HG02840 (cell line): ENCODE measurements around the gene TRIM66.

ENCODE experiments used
- ATAC-seq: cut with Tn5 transposase; IDR thresholded peaks from one replicate; pipeline ENCODE4 v1.9.1; 2021; ENCODE audit warnings: mild to moderate bottlenecking, moderate library complexity, moderate number of reproducible peaks; ENCODE audit not compliant: unreplicated experiment, low FRiP score

Gene TRIM66

GRCh38 chr11:8682303-8683114 lies at the start of gene TRIM66, which contains the start of gene RPL27A:
TSS of gene TRIM66 (minus strand) at chr11:8682665. CDS start at chr11:8672274, 10,391 bp downstream.
TSS of gene RPL27A (plus strand) at chr11:8682792. CDS start at chr11:8682814, 22 bp downstream.
- ATAC-seq = peak; percentile 95

DNA sequence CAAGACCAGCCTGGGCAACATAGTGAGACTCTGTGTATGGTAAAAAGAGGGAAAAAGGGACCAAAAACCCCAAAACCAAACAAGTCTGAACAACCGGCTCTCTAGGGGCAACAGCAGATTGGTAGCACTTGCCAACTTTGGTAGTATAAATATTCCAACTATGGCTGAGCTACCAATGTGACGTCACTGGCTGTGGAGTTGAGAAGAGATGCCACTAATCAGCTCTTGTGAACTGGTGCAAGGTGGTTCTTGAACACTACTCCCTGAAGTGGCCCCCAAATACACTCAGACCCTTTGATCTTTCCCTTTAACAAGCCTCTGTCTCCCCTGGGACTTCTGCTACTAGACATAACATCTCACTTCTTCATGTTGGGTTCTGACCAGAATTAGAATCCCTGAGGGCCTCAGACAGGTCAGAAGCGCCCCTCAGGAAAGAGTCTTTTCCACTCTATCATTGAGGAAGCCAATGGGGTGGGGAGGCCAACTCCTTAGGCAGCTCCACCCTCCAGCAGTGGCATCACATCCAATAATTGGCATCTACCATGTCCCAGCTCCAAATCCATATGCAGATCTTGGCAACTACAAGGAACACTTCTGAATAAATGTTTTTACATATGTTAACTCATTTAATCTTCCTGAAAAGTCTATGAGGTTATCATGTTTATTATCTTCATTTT lies 49.3 kb upstream of the TRIM66 start:
- no peak for ATAC-seq

GRCh38 chr11:8730697-8731020 lies 48.2 kb upstream of the TRIM66 start:
- ATAC-seq = no peak

DNA sequence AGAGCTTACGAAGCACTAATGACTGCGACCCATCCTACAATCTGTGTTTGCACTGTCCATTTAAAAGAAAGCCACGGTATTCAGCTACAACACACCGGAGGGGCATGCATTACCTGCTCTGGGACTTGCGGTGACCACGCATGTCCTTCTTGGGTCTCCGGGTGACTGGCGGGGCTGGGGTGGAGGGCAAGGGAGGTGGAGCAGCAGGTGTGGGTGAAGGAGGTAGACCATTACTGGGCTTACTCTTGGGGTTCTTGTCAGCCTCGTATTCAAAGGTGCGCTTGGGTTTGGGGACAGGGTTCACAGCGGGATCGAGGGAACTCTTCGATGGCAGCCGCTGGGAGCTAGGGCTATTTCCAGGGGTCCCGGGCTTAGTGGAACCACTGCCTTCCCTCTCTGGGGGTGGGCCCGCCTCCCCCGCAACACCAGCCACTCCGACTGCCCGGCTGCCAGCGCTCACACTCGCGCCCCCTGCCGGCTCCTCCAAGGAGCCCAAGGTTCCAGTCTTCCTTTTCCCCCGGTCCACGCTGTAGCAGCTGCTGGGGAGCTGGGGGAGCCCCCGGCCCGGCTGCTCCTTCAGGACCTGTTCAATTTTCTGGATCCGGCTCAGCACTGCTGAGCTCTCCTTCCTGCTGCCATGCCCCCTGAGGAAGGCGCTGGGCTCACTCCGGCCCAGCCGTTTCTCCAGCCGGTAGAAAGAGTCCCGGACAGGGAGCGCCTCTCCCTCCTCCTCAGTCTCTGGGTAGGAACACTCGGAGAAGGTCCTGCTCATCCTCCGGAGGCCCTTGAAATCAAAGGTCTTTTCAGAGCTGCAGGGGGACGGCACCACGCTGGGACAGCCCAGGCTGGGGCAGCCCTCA lies 47.6 kb upstream of the TRIM66 start:
- no peak for ATAC-seq

GRCh38 chr11:8729067-8729466 lies 46.6 kb upstream of the TRIM66 start:
- no peak for ATAC-seq

DNA sequence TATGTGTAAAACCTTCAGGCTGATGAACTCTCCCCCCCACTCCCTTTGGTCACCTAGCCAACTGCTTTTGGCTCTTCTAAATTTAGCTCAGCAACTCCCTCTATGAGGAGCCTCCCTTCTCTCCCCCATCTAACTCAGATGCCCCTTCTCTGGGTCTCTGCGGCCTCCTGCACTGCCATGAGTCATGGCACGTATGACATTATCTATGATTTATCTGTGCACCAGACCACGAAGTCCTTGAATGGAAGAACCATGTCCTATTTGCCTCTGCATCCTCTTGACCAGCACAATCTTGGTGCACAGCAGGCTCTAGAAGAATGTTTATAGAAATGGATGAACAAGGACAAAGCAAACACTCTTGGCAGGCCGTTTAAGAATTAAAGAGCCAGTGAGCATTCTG lies 46.1 kb upstream of the TRIM66 start:
- ATAC-seq = no peak

- ATAC-seq = no peak
Observed at GRCh38 chr11:8726395-8726794, 43.9 kb upstream of the TRIM66 start.

GRCh38 chr11:8724682-8725081 lies 42.2 kb upstream of the TRIM66 start:
- ATAC-seq = no peak

GRCh38 chr11:8723711-8724110 lies 41.2 kb upstream of the TRIM66 start:
- ATAC-seq = no peak

DNA sequence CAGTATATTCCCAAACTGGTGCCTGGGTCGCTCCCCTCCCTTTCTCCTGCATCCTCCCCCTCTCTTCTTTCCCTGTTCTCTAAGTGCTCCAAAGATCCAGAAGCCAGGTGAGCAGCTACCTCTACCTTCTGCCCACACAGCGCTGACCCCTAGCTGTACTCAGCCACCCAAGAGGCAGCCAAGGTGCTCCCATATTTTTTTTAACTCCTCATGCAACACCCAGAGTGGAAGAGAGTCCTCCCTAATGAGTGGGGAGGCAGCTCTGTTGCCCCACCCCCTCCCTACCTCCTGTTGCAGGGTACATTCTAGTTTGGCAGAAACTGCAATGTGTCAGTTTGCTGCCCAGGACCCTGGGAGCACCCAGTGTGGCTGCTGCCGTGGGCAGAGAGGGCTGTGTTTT lies 40.3 kb upstream of the TRIM66 start:
- no peak for ATAC-seq

DNA sequence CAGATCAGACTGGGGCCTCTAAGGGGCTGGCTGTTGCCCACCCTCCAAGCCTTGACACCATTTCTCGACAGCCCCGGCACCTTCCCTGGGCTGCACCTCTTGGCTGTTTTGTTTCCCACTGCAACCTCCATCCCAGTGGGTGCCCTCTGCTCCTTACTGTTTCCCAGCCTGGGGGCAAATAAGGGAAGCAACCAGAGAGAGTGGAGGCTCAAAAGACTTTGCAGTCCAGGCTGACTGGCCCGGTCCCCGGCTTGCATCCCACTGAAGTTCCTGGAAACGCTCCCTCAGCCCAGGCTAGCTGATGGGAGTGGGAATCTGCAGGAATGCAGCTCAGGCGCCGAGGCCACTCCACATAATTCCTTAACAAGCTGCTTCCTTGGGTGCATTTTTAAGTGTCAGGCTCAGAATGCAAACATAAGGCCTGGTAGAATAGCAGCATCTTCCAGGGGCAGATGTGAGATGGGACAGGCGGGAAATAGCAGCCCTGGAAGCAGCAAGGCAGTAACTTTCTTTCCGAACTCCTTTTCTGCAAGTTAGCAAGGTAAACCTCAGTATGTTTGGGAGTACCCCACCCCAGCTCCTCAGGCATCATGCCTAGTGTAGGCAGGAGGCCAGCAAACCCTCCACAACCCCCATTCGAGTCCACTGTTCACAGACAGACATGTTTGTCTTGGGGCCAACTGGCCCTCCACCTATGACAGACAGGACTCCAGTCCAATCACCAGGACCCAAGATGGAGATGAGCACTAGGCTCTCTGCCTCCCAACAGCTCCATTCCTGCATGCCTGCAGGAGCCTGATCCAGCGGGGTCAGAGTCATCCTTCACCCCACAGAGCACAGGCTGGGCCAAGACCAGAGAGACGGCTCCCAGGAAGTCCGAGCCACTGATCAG lies 39.4 kb upstream of the TRIM66 start:
- no peak for ATAC-seq

GRCh38 chr11:8720868-8721608 lies 38.6 kb upstream of the TRIM66 start:
- no peak for ATAC-seq

GRCh38 chr11:8720352-8720751 lies 37.9 kb upstream of the TRIM66 start:
- ATAC-seq = no peak

GRCh38 chr11:8719721-8720120 lies 37.3 kb upstream of the TRIM66 start:
- ATAC-seq = no peak

GRCh38 chr11:8719211-8719649 lies 36.8 kb upstream of the TRIM66 start:
- ATAC-seq = no peak

- no peak for ATAC-seq
Observed at GRCh38 chr11:8717876-8718753, 35.6 kb upstream of the TRIM66 start.

DNA sequence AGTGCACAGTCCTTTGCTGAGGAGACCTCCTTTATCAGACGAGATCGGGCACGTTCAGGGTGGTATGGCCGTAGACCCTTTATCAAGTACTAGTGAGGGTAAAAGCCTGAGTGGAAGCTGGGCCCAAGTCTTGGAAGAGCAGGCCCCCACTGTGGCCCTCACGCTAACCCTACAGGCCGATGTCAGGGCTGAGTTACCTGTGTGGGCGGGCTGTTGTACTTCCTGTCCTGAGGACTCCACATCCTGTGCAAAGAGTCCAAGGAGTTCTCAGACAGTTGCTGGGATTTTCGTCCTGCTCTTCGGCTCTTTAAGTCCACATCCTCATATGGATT lies 35.0 kb upstream of the TRIM66 start:
- ATAC-seq = no peak

DNA sequence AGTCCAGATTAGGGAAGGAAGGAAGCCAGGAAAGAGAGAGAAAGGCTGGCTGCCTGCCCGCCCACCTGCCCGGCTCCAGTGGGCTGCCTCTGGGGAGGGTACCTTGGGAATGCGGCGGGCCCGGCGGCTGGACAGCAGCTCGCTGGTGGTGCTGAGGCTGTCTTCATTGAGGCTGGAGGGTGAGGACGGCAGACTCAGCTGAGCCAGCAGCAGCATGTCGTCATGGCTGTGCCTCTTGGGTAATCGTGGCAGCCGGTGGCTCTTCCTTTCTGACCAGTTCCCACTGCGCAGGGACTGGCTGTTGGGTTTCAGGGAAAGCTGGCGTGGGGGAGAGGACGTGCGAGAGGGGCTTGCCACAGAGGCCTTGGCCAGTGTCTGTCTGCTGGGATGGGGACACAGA lies 33.0 kb upstream of the TRIM66 start:
- ATAC-seq = no peak
